AG04449 (cell line): ENCODE results near the gene TLR6.
A peak's percentile ranks its signal among the peaks of the same experiment; 100 is the strongest.

ENCODE experiments used
- CTCF ChIA-PET: fragments of 350-600 bp; formaldehyde crosslinking; extraction: SDS; loops from one replicate; lab custom pipeline; 2021; ENCODE audit warnings: antibody characterized with exemption; lab: Yijun Ruan, JAX
- POLR2A ChIA-PET: fragments of 400-600, 350-600 bp; formaldehyde crosslinking; extraction: SDS; loops from one replicate; lab custom pipeline; 2020; ENCODE audit warnings: antibody characterized with exemption, inconsistent platforms; lab: Yijun Ruan, JAX
- DNase-seq: peaks from one replicate; pipeline ENCODE4 v3.0.0-alpha.2; 2010; ENCODE audit warnings: low read depth, low spot score
- H3K4me3 ChIP-seq: 2 replicates; pipeline ENCODE4 v1.5.1; 2011; ENCODE audit warnings: low read depth, mild to moderate bottlenecking, control low read depth, low read length
- TF ChIP-seq, protein P1 (sequence below): IDR thresholded peaks from one replicate; pipeline ENCODE4 v1.5.1; 2011; ENCODE audit warnings: mild to moderate bottlenecking, moderate library complexity, low read length, control low read depth, inconsistent platforms; ENCODE audit not compliant: insufficient read depth; ENCODE audit errors: missing control alignments

The TLR6 gene

DNA sequence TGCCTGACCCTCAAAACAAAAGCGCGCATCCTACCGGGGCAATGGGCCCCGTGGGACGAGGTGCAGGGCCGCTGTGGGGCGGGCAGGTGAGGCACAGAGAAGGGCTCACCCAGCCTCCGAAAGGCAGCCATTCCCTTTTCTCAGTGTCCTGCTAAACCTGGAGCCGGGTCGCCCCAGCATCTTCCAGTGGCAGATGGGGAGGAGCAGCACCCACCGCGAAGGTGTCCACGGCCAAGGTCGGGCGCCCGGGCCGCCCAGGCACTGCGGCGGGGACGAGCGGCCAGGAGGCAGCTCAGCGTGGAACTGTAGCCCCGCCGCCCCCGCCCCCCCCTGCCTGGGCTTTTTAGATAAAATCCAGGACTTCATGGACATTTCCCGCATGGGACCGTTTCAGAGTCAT, 32.9 kb downstream of the TLR6 start:
- DNase-seq: no peak
- ChIA-PET POLR2A (no interaction called here), CTCF (no interaction called here)
- no peak overlapping the region for H3K4me3 ChIP-seq
- TF ChIP-seq, protein P1, sequence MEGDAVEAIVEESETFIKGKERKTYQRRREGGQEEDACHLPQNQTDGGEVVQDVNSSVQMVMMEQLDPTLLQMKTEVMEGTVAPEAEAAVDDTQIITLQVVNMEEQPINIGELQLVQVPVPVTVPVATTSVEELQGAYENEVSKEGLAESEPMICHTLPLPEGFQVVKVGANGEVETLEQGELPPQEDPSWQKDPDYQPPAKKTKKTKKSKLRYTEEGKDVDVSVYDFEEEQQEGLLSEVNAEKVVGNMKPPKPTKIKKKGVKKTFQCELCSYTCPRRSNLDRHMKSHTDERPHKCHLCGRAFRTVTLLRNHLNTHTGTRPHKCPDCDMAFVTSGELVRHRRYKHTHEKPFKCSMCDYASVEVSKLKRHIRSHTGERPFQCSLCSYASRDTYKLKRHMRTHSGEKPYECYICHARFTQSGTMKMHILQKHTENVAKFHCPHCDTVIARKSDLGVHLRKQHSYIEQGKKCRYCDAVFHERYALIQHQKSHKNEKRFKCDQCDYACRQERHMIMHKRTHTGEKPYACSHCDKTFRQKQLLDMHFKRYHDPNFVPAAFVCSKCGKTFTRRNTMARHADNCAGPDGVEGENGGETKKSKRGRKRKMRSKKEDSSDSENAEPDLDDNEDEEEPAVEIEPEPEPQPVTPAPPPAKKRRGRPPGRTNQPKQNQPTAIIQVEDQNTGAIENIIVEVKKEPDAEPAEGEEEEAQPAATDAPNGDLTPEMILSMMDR: no peak

DNA sequence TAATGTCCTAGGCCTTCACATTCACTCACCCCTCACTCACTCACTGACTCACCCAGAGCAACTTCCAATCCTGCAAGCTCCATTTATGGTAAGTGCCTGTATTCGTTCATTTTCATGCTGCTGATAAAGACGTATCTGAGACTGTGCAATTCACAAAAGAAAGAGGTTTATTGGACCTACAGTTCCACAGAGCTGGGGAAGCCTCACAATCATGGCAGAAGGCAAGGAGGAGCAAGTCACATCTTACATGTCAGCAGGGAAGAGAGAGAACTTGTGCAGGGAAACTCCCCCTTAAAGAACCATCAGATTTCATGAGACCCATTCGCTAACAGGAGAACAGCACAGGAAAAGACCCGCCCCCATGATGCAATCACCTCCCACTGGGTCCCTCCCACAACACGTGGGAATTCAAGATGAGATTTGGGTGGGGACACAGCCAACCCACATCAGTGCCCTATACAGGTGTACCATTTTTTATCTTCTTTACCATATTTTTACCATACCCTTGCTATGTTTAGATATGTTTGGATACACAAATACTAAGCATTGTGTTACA, 33.8 kb downstream of the TLR6 start:
- no peak overlapping the region for H3K4me3 ChIP-seq
- TF ChIP-seq, protein P1: no peak
- no peak for DNase-seq
- CTCF ChIA-PET: interaction anchor here (1.4 kb wide), 1 partner anchor 18 kb away, joined by 7 read pairs; the partner anchor contains the start of gene TLR1
- POLR2A ChIA-PET: no interaction called here

DNA sequence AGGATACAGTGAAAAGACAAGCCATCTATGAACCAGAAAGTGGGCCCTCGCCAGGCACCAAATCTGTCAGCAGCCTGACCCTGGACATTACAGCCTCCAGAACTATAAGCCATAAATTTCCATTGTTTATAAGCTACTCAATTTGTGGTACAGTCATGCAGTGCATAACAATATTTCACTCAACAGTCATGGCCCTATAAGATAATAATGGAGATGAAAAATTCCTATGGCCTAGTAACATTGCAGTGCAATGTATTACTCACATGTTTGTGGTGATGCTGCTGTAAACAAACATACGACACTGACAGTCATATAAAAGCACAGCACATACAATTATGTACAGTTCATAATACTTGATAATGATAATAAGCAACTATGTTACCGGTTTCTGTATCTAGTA, 34.9 kb downstream of the TLR6 start:
- no peak overlapping the region for H3K4me3 ChIP-seq
- DNase-seq: no peak
- TF ChIP-seq, protein P1: no peak
- POLR2A ChIA-PET: no interaction called here
- CTCF ChIA-PET: interaction anchor here (1.4 kb wide), 1 partner anchor 17 kb away, joined by 7 read pairs; the partner anchor contains the start of gene TLR1

DNA sequence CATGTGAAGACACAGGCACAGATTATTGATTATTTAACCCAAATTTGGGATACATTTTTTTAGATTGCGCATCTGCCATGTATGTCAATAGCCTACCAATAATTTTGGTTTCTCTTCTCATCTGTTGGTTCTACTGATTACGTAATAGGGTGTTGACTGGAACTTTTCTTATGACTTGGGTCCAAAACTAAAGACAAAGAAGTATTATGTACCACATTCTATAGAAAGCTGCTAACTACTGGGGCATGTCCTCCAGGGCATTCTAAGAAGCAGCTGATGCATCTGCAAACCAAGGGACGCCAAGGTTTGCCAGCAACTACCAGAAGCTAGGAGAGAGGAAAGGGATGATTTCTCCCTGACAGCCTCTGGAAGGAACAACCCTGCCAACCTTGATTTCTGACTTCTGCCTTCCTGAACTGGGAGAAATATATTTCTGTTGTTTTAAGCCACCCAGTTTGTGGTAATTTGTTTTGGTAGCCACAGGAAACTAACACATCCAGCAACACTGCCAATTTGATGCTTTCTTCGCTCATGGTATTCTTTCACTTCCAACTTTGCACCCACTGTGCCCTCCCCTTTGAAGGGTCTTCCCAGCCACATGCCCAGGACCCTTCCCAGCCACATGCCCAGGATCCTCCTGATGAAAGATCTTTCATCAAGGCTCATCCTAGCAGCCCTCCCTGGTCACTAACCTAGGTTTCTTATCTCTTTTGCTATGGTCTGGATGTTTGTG, 36.1 kb downstream of the TLR6 start:
- no peak for DNase-seq
- ChIA-PET CTCF (interaction anchor here (0.7 kb wide), 1 partner anchor 15 kb away, joined by 3 read pairs; no protein-coding TSS in a partner anchor), POLR2A (no interaction called here)
- H3K4me3 ChIP-seq: no peak overlapping the region
- TF ChIP-seq, protein P1: no peak

DNA sequence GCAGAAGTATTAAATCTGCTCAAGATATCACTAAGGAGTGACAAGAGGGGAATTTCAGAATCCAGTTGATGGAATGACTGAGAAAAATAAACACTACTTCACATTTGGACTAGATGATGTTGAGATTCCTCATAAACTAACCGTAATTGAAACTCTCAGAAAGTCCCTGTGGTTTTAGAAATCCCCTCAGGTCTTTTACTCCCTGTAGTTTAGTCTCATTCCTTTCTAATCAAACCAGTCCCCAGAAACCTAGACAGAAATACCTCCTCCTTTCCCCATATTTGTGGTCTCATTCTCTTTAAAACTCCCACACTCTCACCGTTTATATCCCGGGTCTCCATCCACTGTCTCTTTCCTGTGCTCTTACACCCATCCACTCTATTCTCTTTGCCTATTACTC, 37.0 kb downstream of the TLR6 start:
- peak; percentile 45 for DNase-seq
- TF ChIP-seq, protein P1: no peak
- CTCF ChIA-PET: interaction anchor here (1.2 to 8.7 kb wide), 4 partner anchors 15 to 60 kb away, joined by 4 to 55 read pairs (median 6); partner anchors contain the start of genes TLR1, TLR10 and TLR6
- H3K4me3 ChIP-seq: no peak overlapping the region
- POLR2A ChIA-PET: no interaction called here

DNA sequence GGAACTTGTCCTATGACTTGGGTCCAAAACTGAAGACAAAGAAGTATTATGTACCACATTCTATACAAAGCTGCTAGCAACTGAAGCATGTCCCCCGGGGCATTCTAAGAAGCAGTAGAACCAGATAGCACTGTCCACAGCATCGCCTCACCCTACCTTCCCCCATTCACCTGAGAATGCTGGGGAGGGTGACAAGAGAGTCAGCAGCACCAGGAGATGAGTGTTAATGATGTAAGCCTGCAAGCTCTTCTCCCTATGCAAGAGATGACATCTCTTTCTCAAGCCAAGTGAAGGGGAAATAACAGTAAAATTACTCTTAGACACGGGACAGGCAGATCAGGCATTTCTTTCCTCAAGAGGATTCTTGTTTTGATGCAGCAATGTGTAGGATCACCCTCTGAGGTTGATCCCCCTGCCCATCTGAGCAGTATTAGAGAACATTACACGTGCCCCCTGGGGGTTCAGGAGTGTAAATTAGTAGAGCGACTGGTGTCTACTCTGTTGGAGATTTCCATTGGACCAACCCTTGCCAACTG, 38.1 kb downstream of the TLR6 start:
- no peak for DNase-seq
- TF ChIP-seq, protein P1: no peak
- CTCF ChIA-PET: interaction anchor here (1.2 to 8.7 kb wide), 4 partner anchors 14 to 59 kb away, joined by 4 to 55 read pairs (median 6); partner anchors contain the start of genes TLR1, TLR10 and TLR6
- no peak overlapping the region for H3K4me3 ChIP-seq
- POLR2A ChIA-PET: no interaction called here
